Testis (tissue), 3 donors: Measurements from ENCODE around the gene CALD1. TPM values are rescaled to one million over a fixed set of nuclear protein-coding genes. Genes with fewer than 3 reads are reported as not detected.
"Not testable (repeated sequence)": the region's sequence is repeated elsewhere in the genome, so short reads cannot be mapped to it uniquely, and the experiment has no call there.

Source experiments
- DNase-seq: peaks from one replicate; pipeline ENCODE4 v3.0.0-alpha.2; 2019
- H3K27ac ChIP-seq, 2 donors: fragments of 200-600 bp; sonication (generic); one replicate each; pipeline ENCODE4 v1.5.1; 2019
- H3K27me3 ChIP-seq: fragments of 200-600 bp; sonication (generic); one replicate; pipeline ENCODE4 v1.5.1; 2019
- H3K36me3 ChIP-seq: fragments of 200-600 bp; sonication (generic); one replicate; pipeline ENCODE4 v1.5.1; 2017; ENCODE audit warnings: low read depth; ENCODE audit errors: missing control alignments
- H3K4me1 ChIP-seq: fragments of 200-600 bp; sonication (generic); one replicate; pipeline ENCODE4 v1.5.1; 2019
- H3K4me3 ChIP-seq, 2 donors: fragments of 200-600 bp; sonication (generic); one replicate each; pipeline ENCODE4 v1.5.1; 2017 to 2019
- H3K9me3 ChIP-seq: fragments of 200-600 bp; sonication (generic); one replicate; pipeline ENCODE4 v1.5.1; 2017
- CTCF ChIP-seq, 3 experiments: fragments of 450-650 bp in 2 of 3; fragments of 200-600 bp in 1 of 3; sonication (generic) in 1 of 3; IDR thresholded peaks; one replicate each; pipeline ENCODE4 v1.5.1; 2016 to 2019; ENCODE audit warnings: antibody characterized with exemption in 3 of 3, mild to moderate bottlenecking in 2 of 3, moderate library complexity in 1 of 3
- POLR2A ChIP-seq: fragments of 450-650 bp; IDR thresholded peaks from one replicate; pipeline ENCODE4 v1.6.1; 2017; ENCODE audit warnings: antibody characterized with exemption, mild to moderate bottlenecking, moderate library complexity
- WGBS, 2 donors: methylation state at CpG; one replicate each; pipeline ENCODE4 v1.1.5; 2018; 5-methylcytosine and 5-hydroxymethylcytosine counted together
- intact Hi-C: fragments of 100-400 bp; cut with DNase I; formaldehyde crosslinking; loops from one replicate; pipeline ENCODE4 v1.15.1; 2023; ENCODE audit warnings: low total_unique reads
- polyA plus RNA-seq: library from polyadenylated mRNA; stranded (reverse); fragments of 350-450 nt; fragmentation: Illumina TruSeq; extraction: RNeasy Lipid Tissue Mini Kit (QIAGEN cat#74804); gene quantifications from one replicate; pipeline ENCODE4 v1.2.3, GENCODE V29; 2014; ENCODE audit warnings: low read depth, low replicate concordance; ENCODE audit not compliant: insufficient read depth
- total RNA-seq, 2 donors: library from RNA; depleted of rRNA; stranded (reverse); fragments of >200 nt; gene quantifications; one replicate each; pipeline ENCODE4 v1.2.3, GENCODE V29; 2016

Gene CALD1
- total and polyA plus RNA-seq, 3 donors from 2014 or later: 103 to 153 (median 135) TPM

- Histone ChIP-seq H3K9me3 (no peaks in the 10 kb centered on the region), H3K27me3 (no peaks in the 10 kb centered on the region), H3K4me3 (no peak overlapping the region), H3K36me3 (no peaks in the 10 kb centered on the region), H3K27ac (peak overlapping the region in 1 of 2 donors; percentile 25), H3K4me1 (no peaks in the 10 kb centered on the region)
- TF ChIP-seq CTCF (IDR thresholded peaks at IDR 0.05) (no peak), POLR2A (no peak)
- 50 to 61% methylated on average over 4 of the region's 4 CpGs for WGBS, 2 donors
- intact Hi-C loops: no loop called here
- DNase-seq: no peak
Measured at GRCh38 chr7:134963036-134963435, 183.6 kb downstream of the CALD1 start.

- no peaks in the 10 kb centered on the region for H3K4me1 ChIP-seq
- DNase-seq: no peak
Measured at GRCh38 chr7:134966691-134967090, 187.3 kb downstream of the CALD1 start.

GRCh38 chr7:134968110-134968509 is 188.7 kb downstream of the CALD1 start:
- Histone ChIP-seq H3K9me3 (no peaks in the 10 kb centered on the region), H3K27me3 (no peaks in the 10 kb centered on the region), H3K4me1 (no peaks in the 10 kb centered on the region), H3K36me3 (no peaks in the 10 kb centered on the region), H3K4me3 (no peak overlapping the region), H3K27ac (no peak overlapping the region)
- intact Hi-C loops: no loop called here
- 93 to 94% methylated on average over 4 of the region's 4 CpGs for WGBS, 2 donors
- no peak for DNase-seq
- TF ChIP-seq POLR2A (no peak), CTCF (IDR thresholded peaks at IDR 0.05) (no peak)

More at GRCh38 chr7:134966691-134967090, 187.3 kb downstream of the CALD1 start:
- TF ChIP-seq CTCF (IDR thresholded peaks at IDR 0.05) (no peak), POLR2A (no peak)
- Histone ChIP-seq H3K27ac (no peak overlapping the region), H3K4me3 (no peak overlapping the region), H3K36me3 (no peaks in the 10 kb centered on the region), H3K27me3 (no peaks in the 10 kb centered on the region), H3K9me3 (no peaks in the 10 kb centered on the region)
- intact Hi-C loops: no loop called here
- WGBS, 2 donors: 88 to 90% methylated on average over 3 of the region's 3 CpGs

- intact Hi-C loops: loop anchor here (10.0 kb wide), 1 partner anchor 183 kb away; no protein-coding TSS in a partner anchor
- not testable (repeated sequence) for H3K27me3 ChIP-seq, H3K9me3 ChIP-seq, DNase-seq, H3K4me3 ChIP-seq, H3K27ac ChIP-seq, H3K4me1 ChIP-seq, H3K36me3 ChIP-seq
- WGBS, 2 donors: 98 to 100% methylated on average over 3 of the region's 3 CpGs
Measured at GRCh38 chr7:134981645-134982044, 202.2 kb downstream of the CALD1 start.

GRCh38 chr7:134985894-134986362 is 206.5 kb downstream of the CALD1 start:
- H3K36me3 ChIP-seq: no peaks in the 10 kb centered on the region
- WGBS, 2 donors: 28 to 43% methylated on average over 8 of the region's 8 CpGs
- peak overlapping the region; percentile 89 to 92 for H3K27ac ChIP-seq
- H3K27me3 ChIP-seq: no peaks in the 10 kb centered on the region
- DNase-seq: no peak
- no peaks in the 10 kb centered on the region for H3K9me3 ChIP-seq
- H3K4me1 ChIP-seq: no peaks in the 10 kb centered on the region
- TF ChIP-seq POLR2A (no peak), CTCF (IDR thresholded peaks at IDR 0.05) (no peak)
- H3K4me3 ChIP-seq: peak overlapping the region; percentile 74 to 82
- intact Hi-C loops: loop anchor here (10.0 kb wide), 1 partner anchor 179 kb away; no protein-coding TSS in a partner anchor
